Activated CD4-positive, CD25-positive, alpha-beta regulatory T cell treated with anti-CD3 and anti-CD28 coated beads, Interleukin-2, amount 50 U/mL, for 72 hours (primary cell): Measurements from ENCODE around the gene CEP152.

Experiments
- DNase-seq: peaks from one replicate; pipeline ENCODE4 v3.0.0; 2021

Gene CEP152

DNA sequence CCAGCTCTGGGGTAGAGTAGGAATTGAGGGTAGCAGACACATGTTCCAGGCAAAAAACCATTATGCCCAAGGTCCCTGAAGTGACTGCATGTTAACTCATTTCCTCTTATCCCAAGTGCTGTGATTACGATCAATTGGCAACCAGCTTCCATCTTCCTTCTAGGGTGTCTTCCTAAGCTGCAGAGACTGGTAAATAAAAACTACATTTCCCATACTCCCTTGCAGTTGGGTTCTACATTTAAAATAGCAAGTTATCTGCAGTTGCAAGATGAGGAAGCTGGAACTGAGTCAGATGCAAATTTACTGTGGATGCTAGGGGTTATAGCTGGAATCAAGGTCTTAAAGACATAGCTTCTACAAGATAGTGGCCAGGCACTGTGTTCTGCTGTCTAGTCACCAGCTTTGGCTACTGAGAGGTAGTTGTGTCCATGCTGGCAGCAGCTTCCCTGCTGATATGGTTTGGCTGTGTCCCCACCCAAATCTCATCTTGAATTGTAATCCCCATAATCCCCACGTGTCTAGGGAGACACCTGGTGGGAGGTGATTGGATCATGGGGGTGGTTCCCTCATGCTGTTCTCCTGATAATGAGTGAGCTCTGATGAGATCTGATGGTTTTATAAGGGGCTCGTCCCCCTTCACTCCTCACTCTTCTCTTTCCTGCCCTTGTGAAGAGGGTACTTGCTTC, 114.1 kb downstream of the CEP152 start:
- no peak for DNase-seq

DNA sequence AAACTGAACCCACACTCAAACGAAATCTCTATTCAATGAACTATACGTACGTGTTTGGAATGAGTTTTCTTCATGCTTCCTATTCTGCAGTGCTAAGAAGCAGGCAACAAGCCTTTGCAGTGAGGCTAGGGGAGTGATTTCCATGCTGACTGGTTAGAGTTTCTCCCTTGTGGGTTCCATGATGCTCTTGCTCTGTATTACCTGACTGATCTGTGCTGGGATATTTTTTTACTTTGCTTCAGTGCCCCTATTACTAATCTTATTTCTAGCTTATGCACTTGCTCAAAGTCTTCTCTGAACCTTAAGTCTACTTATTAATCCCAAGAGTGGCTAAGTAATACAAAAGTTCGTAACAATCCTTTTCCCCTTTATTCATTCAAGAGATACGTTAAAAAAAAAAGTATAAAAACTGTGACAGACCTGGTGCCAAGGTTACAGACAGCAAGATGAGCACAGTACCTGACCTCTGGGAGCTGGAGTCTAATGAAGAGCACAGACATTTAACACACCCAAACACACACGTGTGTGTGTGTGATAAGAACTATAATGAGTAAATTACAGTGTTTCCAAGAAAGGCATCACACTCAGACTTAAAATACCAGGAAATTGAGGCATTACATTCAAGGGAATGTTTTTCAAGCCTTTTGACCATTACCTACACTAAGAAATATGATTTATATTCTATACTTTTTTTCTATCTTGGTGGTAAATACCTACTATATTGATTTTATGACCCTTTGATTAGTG, 114.9 kb downstream of the CEP152 start:
- no peak for DNase-seq

DNA sequence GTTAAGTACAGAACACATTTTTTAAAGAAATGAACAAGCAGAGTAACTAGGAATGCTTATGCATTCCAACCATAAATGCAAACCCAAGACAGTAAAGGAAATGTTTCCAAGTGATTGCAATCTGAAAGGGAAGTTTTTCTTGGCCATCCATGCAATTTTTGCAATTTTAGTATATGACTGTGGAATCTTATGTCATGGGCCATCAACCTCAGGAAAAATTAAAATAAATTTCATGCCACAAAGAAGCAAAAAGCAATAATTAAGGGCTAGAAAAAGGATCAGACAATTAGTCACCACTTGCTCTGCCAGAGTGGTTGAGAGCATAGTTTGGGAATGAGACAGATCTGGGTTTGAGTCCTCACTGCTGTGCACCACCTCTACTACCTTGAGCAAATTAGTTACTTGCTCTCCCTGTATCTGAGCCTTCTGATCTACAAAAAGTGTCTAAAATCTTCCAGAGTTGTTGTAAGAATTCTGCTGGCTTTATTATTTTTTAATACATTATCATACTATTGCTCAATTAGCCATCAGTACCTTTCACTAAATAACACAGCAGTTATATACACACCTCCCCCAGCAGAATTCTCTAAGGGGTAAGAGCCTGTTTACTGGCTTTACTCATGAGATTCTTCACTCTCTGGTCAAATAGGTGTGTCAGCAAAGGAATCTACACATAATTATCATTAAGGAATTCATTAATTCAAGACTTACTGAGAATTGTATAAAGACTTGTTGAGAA, 115.6 kb downstream of the CEP152 start:
- DNase-seq = no peak

GRCh38 chr15:48693484-48693883, 117.4 kb downstream of the CEP152 start:
- DNase-seq = no peak

GRCh38 chr15:48688493-48688892, 122.4 kb downstream of the CEP152 start:
- DNase-seq = no peak
